ENCODE results near the gene SORCS3. TPM values are rescaled to one million over a fixed set of nuclear protein-coding genes. Genes with fewer than 3 reads are reported as not detected.
"Not testable (repeated sequence)": the region's sequence is repeated elsewhere in the genome, so short reads cannot be mapped to it uniquely, and the experiment has no call there.

Gene SORCS3
- total RNA-seq, 2 donors from 2014 or later: 4.3 TPM; not detected in 1

GRCh38 chr10:104694074-104694473 is 53.0 kb downstream of the SORCS3 start:
- WGBS: 26% methylated on average over 1 of the region's 1 CpG
- Histone ChIP-seq H3K9me3 (no peaks in the 10 kb centered on the region), H3K36me3 (no peaks in the 10 kb centered on the region), H3K27me3 (replicated peaks; ENCODE audit: insufficient read depth) (peaks cover 1% of the 10 kb centered on the region), H3K27ac (no peak overlapping the region), H3K4me3 (no peak overlapping the region), H3K4me1 (replicated peaks) (no peaks in the 10 kb centered on the region)
- DNase-seq (ENCODE audit: low spot score): no peak
- intact Hi-C loops (cut with DNase I): no loop called here
- TF ChIP-seq CTCF (IDR thresholded peaks at IDR 0.05) (no peak), POLR2AphosphoS5 (IDR thresholded peaks at IDR 0.05) (no peak), POLR2A (IDR thresholded peaks at IDR 0.05) (no peak)

GRCh38 chr10:104703262-104703661 is 62.2 kb downstream of the SORCS3 start:
- H3K36me3 ChIP-seq; H3K4me3 ChIP-seq; H3K4me1 ChIP-seq (replicated peaks); H3K27ac ChIP-seq; H3K27me3 ChIP-seq (replicated peaks; ENCODE audit: insufficient read depth); H3K9me3 ChIP-seq; intact Hi-C loops (cut with DNase I); DNase-seq (ENCODE audit: low spot score): not testable (repeated sequence)
- 90% methylated on average over 4 of the region's 4 CpGs for WGBS

- Histone ChIP-seq H3K27me3 (replicated peaks; ENCODE audit: insufficient read depth) (no peaks in the 10 kb centered on the region), H3K36me3 (no peaks in the 10 kb centered on the region), H3K4me1 (replicated peaks) (no peaks in the 10 kb centered on the region), H3K4me3 (no peak overlapping the region), H3K9me3 (no peaks in the 10 kb centered on the region), H3K27ac (no peak overlapping the region)
- 78% methylated on average over 4 of the region's 4 CpGs for WGBS
- no peak for DNase-seq (ENCODE audit: low spot score)
- intact Hi-C loops (cut with DNase I): no loop called here
- TF ChIP-seq CTCF (IDR thresholded peaks at IDR 0.05) (no peak), POLR2A (IDR thresholded peaks at IDR 0.05) (no peak), POLR2AphosphoS5 (IDR thresholded peaks at IDR 0.05) (no peak)
These were observed 65.8 kb downstream of the SORCS3 start for GRCh38 chr10:104706886-104707285.

GRCh38 chr10:104707602-104708459 is 66.7 kb downstream of the SORCS3 start:
- H3K9me3 ChIP-seq: no peaks in the 10 kb centered on the region
- H3K27me3 ChIP-seq (replicated peaks; ENCODE audit: insufficient read depth): no peaks in the 10 kb centered on the region
- H3K27ac ChIP-seq: no peak overlapping the region
- WGBS: 53% methylated on average over 4 of the region's 4 CpGs
- intact Hi-C loops (cut with DNase I): no loop called here
- H3K4me1 ChIP-seq (replicated peaks): no peaks in the 10 kb centered on the region
- no peak overlapping the region for H3K4me3 ChIP-seq
- no peaks in the 10 kb centered on the region for H3K36me3 ChIP-seq
- TF ChIP-seq POLR2AphosphoS5 (IDR thresholded peaks at IDR 0.05) (no peak), POLR2A (IDR thresholded peaks at IDR 0.05) (no peak), CTCF (IDR thresholded peaks at IDR 0.05) (no peak)
- DNase-seq (ENCODE audit: low spot score): no peak

GRCh38 chr10:104711302-104711721 is 70.2 kb downstream of the SORCS3 start:
- H3K36me3 ChIP-seq: no peaks in the 10 kb centered on the region
- H3K4me1 ChIP-seq (replicated peaks): no peaks in the 10 kb centered on the region
- no peak for DNase-seq (ENCODE audit: low spot score)
- no peak for TF ChIP-seq CTCF (IDR thresholded peaks at IDR 0.05)
- TF ChIP-seq POLR2AphosphoS5 (IDR thresholded peaks at IDR 0.05): no peak
- no peaks in the 10 kb centered on the region for H3K9me3 ChIP-seq
- WGBS: 28% methylated on average over 3 of the region's 3 CpGs
- no peak overlapping the region for H3K4me3 ChIP-seq
- no peak overlapping the region for H3K27ac ChIP-seq
- no peaks in the 10 kb centered on the region for H3K27me3 ChIP-seq (replicated peaks; ENCODE audit: insufficient read depth)
- intact Hi-C loops (cut with DNase I): no loop called here

- H3K36me3 ChIP-seq; H3K9me3 ChIP-seq; H3K27ac ChIP-seq; H3K27me3 ChIP-seq (replicated peaks; ENCODE audit: insufficient read depth); intact Hi-C loops (cut with DNase I); H3K4me3 ChIP-seq; DNase-seq (ENCODE audit: low spot score); H3K4me1 ChIP-seq (replicated peaks): not testable (repeated sequence)
- WGBS: 87% methylated on average over 2 of the region's 2 CpGs
These were observed 89.5 kb downstream of the SORCS3 start for GRCh38 chr10:104730593-104730992.
